Tibial nerve (tissue), 3 donors: ENCODE measurements around the gene DHRS12.

Source experiments
- POLR2A ChIP-seq, 2 donors: fragments of 450-650 bp; IDR thresholded peaks; one replicate each; pipeline ENCODE4 v1.6.1; 2017; ENCODE audit warnings: antibody characterized with exemption in 2 of 2, mild to moderate bottlenecking in 2 of 2, moderate library complexity in 2 of 2
- TF ChIP-seq, protein P1 (sequence below), 5 experiments: fragments of 200-600 bp in 3 of 5; fragments of 450-650 bp in 2 of 5; sonication (generic) in 3 of 5; IDR thresholded peaks; one replicate each; pipeline ENCODE4 v1.5.1; 2016 to 2019; ENCODE audit warnings: antibody characterized with exemption in 5 of 5, mild to moderate bottlenecking in 3 of 5, moderate library complexity in 2 of 5

DNA sequence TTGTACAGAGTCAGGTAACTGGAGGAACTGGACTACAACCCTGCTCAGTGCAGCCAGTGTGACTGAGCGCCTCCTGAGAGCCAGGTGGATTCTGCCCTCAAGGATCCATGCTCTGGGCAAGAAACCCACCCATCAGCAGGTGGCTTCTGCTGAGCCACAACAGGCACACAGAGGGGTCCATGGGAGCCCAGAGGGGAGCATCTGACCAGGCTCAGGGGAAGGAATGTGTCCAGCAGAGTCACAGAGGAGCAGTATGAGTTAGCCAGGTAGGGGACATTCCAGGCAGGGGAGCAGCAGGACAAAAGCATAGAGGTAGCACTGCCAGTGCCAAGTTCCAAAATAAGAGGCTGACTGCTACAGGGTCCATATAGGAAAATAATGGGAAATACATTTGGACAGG, 19.9 kb downstream of the DHRS12 start:
- TF ChIP-seq POLR2A (IDR thresholded peaks at IDR 0.05) = no peak
- TF ChIP-seq, protein P1, sequence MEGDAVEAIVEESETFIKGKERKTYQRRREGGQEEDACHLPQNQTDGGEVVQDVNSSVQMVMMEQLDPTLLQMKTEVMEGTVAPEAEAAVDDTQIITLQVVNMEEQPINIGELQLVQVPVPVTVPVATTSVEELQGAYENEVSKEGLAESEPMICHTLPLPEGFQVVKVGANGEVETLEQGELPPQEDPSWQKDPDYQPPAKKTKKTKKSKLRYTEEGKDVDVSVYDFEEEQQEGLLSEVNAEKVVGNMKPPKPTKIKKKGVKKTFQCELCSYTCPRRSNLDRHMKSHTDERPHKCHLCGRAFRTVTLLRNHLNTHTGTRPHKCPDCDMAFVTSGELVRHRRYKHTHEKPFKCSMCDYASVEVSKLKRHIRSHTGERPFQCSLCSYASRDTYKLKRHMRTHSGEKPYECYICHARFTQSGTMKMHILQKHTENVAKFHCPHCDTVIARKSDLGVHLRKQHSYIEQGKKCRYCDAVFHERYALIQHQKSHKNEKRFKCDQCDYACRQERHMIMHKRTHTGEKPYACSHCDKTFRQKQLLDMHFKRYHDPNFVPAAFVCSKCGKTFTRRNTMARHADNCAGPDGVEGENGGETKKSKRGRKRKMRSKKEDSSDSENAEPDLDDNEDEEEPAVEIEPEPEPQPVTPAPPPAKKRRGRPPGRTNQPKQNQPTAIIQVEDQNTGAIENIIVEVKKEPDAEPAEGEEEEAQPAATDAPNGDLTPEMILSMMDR (IDR thresholded peaks at IDR 0.05) = no peak
